PC-3 (cell line): ENCODE measurements around the gene POLR1A. TPM values are rescaled to one million over a fixed set of nuclear protein-coding genes. Genes with fewer than 3 reads are reported as not detected.
A peak's percentile ranks its signal among the peaks of the same experiment; 100 is the strongest.

Experiments used
- ATAC-seq: fragments of 200-7000 bp; cut with Tn5 transposase; 2 replicates; pipeline ENCODE4 v1.9.1; 2020; ENCODE audit warnings: mild to moderate bottlenecking, moderate library complexity
- Bru-seq: library from RNA; stranded (reverse); fragments of 400-500 nt; gene quantifications from one replicate; lab custom pipeline; 2021; lab: Mats Ljungman, UMichigan
- BruChase-seq, 2 experiments: library from RNA; stranded (reverse); fragments of 400-500 nt; gene quantifications; one replicate each; lab custom pipeline; 2021; lab: Mats Ljungman, UMichigan
- BruUV-seq: library from RNA; stranded (reverse); fragments of 400-500 nt; replicated peaks from 2 replicates; lab custom pipeline; 2021; lab: Mats Ljungman, UMichigan
- CTCF ChIA-PET: fragments of 300-600 bp; sonication (Branson Sonifier 250); formaldehyde crosslinking; loops from one replicate; lab custom pipeline; 2022; ENCODE audit warnings: antibody characterized with exemption; lab: Charles Lee
- POLR2A ChIA-PET: fragments of 300-600 bp; sonication (Branson Sonifier 250); formaldehyde crosslinking; loops from one replicate; lab custom pipeline; 2022; ENCODE audit warnings: antibody characterized with exemption; ENCODE audit not compliant: unreplicated experiment; lab: Charles Lee
- DNase-seq: peaks from one replicate; pipeline ENCODE4 v3.0.0-alpha.2; 2015
- H2AFZ ChIP-seq: fragments of 300-600 bp; sonication (generic); 2 replicates; pipeline ENCODE4 v1.6.0; 2016; ENCODE audit warnings: antibody characterized with exemption, low read length
- H3F3A ChIP-seq: fragments of 300-600 bp; sonication (generic); one replicate; pipeline ENCODE4 v1.6.0; 2017; ENCODE audit warnings: antibody characterized with exemption, low read length, control low read depth, mild to moderate bottlenecking; ENCODE audit not compliant: unreplicated experiment
- H3K27ac ChIP-seq: fragments of 300-600 bp; sonication (generic); 2 replicates; pipeline ENCODE4 v1.5.1; 2016; ENCODE audit warnings: mild to moderate bottlenecking, low read length
- H3K27me3 ChIP-seq: fragments of 300-600 bp; sonication (generic); 2 replicates; pipeline ENCODE4 v1.6.1; 2016; ENCODE audit warnings: low read length, mixed read lengths
- H3K36me3 ChIP-seq: fragments of 300-600 bp; sonication (generic); 2 replicates; pipeline ENCODE4 v1.6.1; 2016; ENCODE audit warnings: low read depth, mixed run types, low read length, mixed read lengths
- H3K4me1 ChIP-seq: fragments of 300-600 bp; sonication (generic); 2 replicates; pipeline ENCODE4 v1.5.1; 2016; ENCODE audit warnings: low read length; ENCODE audit not compliant: insufficient read depth
- H3K4me2 ChIP-seq: fragments of 300-600 bp; sonication (generic); 2 replicates; pipeline ENCODE4 v1.6.0; 2016; ENCODE audit warnings: low read length
- H3K4me3 ChIP-seq: fragments of 300-600 bp; sonication (generic); 2 replicates; pipeline ENCODE4 v1.5.1; 2016; ENCODE audit warnings: mild to moderate bottlenecking, low read length, mixed read lengths
- H3K79me2 ChIP-seq: fragments of 300-600 bp; sonication (generic); 2 replicates; pipeline ENCODE4 v1.6.1; 2017; ENCODE audit warnings: low read length, mixed read lengths
- H3K9ac ChIP-seq: fragments of 300-600 bp; sonication (generic); 2 replicates; pipeline ENCODE4 v1.6.0; 2016; ENCODE audit warnings: mild to moderate bottlenecking, low read length
- H3K9me2 ChIP-seq: fragments of 300-600 bp; sonication (generic); replicated peaks from 2 replicates; pipeline ENCODE4 v1.6.1; 2016; ENCODE audit warnings: mixed run types, low read length, mixed read lengths
- H3K9me3 ChIP-seq: fragments of 300-600 bp; sonication (generic); 2 replicates; pipeline ENCODE4 v1.6.1; 2016; ENCODE audit warnings: low read length, mixed read lengths
- H4K20me1 ChIP-seq: fragments of 300-600 bp; sonication (generic); 2 replicates; pipeline ENCODE4 v1.6.1; 2016; ENCODE audit warnings: low read length, mixed read lengths
- CTCF ChIP-seq: fragments of 300-600 bp; sonication (generic); conservative IDR thresholded peaks from 2 replicates; pipeline ENCODE4 v1.5.1; 2017; ENCODE audit warnings: antibody characterized with exemption, low read depth, mild to moderate bottlenecking, low read length
- EZH2 ChIP-seq: fragments of 300-600 bp; sonication (generic); IDR thresholded peaks from one replicate; pipeline ENCODE4 v1.6.1; 2017; ENCODE audit warnings: antibody characterized with exemption, mild to moderate bottlenecking, low read length; ENCODE audit not compliant: unreplicated experiment
- EZH2phosphoT487 ChIP-seq: fragments of 300-600 bp; sonication (generic); IDR thresholded peaks from 2 replicates; pipeline ENCODE4 v1.6.1; 2018; ENCODE audit warnings: mild to moderate bottlenecking, antibody characterized with exemption, low read length, borderline replicate concordance
- intact Hi-C: fragments of 100-400 bp; cut with micrococcal nuclease; formaldehyde crosslinking; loops from 2 replicates; pipeline ENCODE4 v1.9.0; 2023
- long read RNA-seq: library from polyadenylated mRNA; unstranded; transcript quantifications from one replicate; pipeline ENCODE4 v2.0.0, GENCODE V29; 2021; ENCODE audit not compliant: unreplicated experiment
- total RNA-seq: library from RNA; depleted of rRNA; stranded (reverse); fragments of >200 nt; gene quantifications from 2 replicates; pipeline ENCODE4 v1.2.3, GENCODE V29; 2014; rRNA removed

POLR1A gene
- total RNA-seq (25.1 and 36.5 TPM in 2 replicates), Bru-seq, nascent RNA (percentile 77 among the genes with signal in this experiment), BruChase-seq, experiment 1, labeled RNA remaining after a 6-hour chase (percentile 86 among the genes with signal in this experiment), BruChase-seq, experiment 2, labeled RNA remaining after a 2-hour chase (percentile 80 among the genes with signal in this experiment)
- long read RNA-seq, partial matches to known transcripts: 21 of 46 reads
- long read RNA-seq, other reads (novel, unspliced or antisense): 25 of 46 reads

- CTCF ChIA-PET: interaction anchor here (0.7 kb wide), 1 partner anchor 278 kb away, joined by 3 read pairs; no protein-coding TSS in a partner anchor
Measured at GRCh38 chr2:86105252-86105968, at the start of gene POLR1A. Gene POLR1A, minus strand, starts transcription at chr2:86105886. Its CDS starts 110 bp downstream, at chr2:86105776.

DNA sequence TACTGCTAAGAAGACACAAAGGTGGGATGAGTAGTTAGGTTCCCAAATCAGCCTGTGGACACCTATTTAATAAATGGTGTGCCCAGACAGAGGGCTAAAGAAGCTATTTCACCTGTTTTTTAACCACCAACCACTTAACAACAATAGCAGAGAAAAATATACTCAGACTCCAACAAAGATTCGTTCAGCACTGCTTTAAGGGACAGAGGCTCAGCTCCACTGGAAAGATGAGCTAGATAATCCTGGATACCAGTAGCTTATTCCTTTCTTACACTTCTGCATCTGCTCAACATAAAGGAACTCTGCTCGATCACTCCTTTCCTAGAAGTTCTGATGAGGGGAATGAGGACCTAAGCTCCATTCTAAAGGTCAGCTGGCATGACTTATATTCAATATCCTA lies 44.8 kb upstream of the POLR1A start:
- Histone ChIP-seq H3K27ac (no peak overlapping the region), H3K27me3 (no peaks in the 10 kb centered on the region), H3K4me3 (no peak overlapping the region), H3K79me2 (no peaks in the 10 kb centered on the region), H3K9me3 (no peaks in the 10 kb centered on the region), H3K4me2 (no peak overlapping the region), H3K36me3 (peaks cover 52% of the 10 kb centered on the region), H3F3A (peaks cover 3% of the 10 kb centered on the region), H3K9ac (no peak overlapping the region), H2AFZ (no peak overlapping the region), H3K9me2 (no peaks in the 10 kb centered on the region), H4K20me1 (0 out of 2 replicates have a peak, but pooled peaks cover 4% of the 10 kb centered on the region), H3K4me1 (no peaks in the 10 kb centered on the region)
- ChIA-PET POLR2A (no interaction called here), CTCF (no interaction called here)
- ATAC-seq: no peak
- no peak for DNase-seq
- intact Hi-C loops: no loop called here
- BruUV-seq: no TSS peak
- TF ChIP-seq CTCF (no peak), EZH2 (no peak), EZH2phosphoT487 (no peak)

More at GRCh38 chr2:86105252-86105968, at the start of gene POLR1A:
- H3F3A ChIP-seq: no peaks in the 10 kb centered on the region
- H3K27me3 ChIP-seq: no peaks in the 10 kb centered on the region
- no peaks in the 10 kb centered on the region for H3K9me3 ChIP-seq
- intact Hi-C loops: loop anchor here (5.0 kb wide), 2 partner anchors 337 to 493 kb away; partner anchors contain the start of genes C2orf68 and KDM3A
- BruUV-seq: no TSS peak
- DNase-seq (peak; percentile 85), ATAC-seq (peak; percentile 92)
- TF ChIP-seq EZH2phosphoT487 (no peak), CTCF (no peak), EZH2 (no peak)
- H3K9me2 ChIP-seq: no peaks in the 10 kb centered on the region
- peak within 1 kb of the TSS; percentile 92 for H3K4me2 ChIP-seq
- H3K36me3 ChIP-seq: peaks cover 45% of the 10 kb centered on the region; the same call in 1 of the 2 replicates
- POLR2A ChIA-PET: interaction anchor here (0.6 kb wide), 1 partner anchor 35 kb away, joined by 3 read pairs; no protein-coding TSS in a partner anchor
- peaks cover 15% of the 10 kb centered on the region for H4K20me1 ChIP-seq
- H3K4me3 ChIP-seq: peak within 1 kb of the TSS; percentile 84
- H3K4me1 ChIP-seq: peaks cover 20% of the 10 kb centered on the region
- peaks cover 97% of the 10 kb centered on the region for H3K79me2 ChIP-seq
- peak within 1 kb of the TSS; percentile 76 for H2AFZ ChIP-seq
- peak within 1 kb of the TSS; percentile 55 for H3K27ac ChIP-seq
- peak within 1 kb of the TSS; percentile 89 for H3K9ac ChIP-seq
